Fibroblast of lung (primary cell): Measurements from ENCODE around the gene FCRL1. TPM values are rescaled to one million over a fixed set of nuclear protein-coding genes. Genes with fewer than 3 reads are reported as not detected.

Experiments used
- DNase-seq, 2 donors: peaks; one replicate each; pipeline versions ENCODE4 v3.0.0 to v3.0.0-alpha.2; 2010; ENCODE audit warnings: low read depth in 2 of 2
- H2AFZ ChIP-seq: 2 replicates; pipeline ENCODE4 v1.5.1; 2012; ENCODE audit warnings: low read length, control low read depth, inconsistent platforms
- H3K27ac ChIP-seq: 2 replicates; pipeline ENCODE4 v1.5.1; 2011; ENCODE audit warnings: low read length, control low read depth; ENCODE audit not compliant: insufficient read depth
- H3K27me3 ChIP-seq: 2 replicates; pipeline ENCODE4 v1.5.1; 2011; ENCODE audit warnings: mild to moderate bottlenecking, low read length; ENCODE audit not compliant: control insufficient read depth, insufficient read depth
- H3K36me3 ChIP-seq: 2 replicates; pipeline ENCODE4 v1.5.1; 2011; ENCODE audit warnings: low read length; ENCODE audit not compliant: control insufficient read depth, insufficient read depth
- H3K4me1 ChIP-seq: 2 replicates; pipeline ENCODE4 v1.5.1; 2011; ENCODE audit warnings: low read length; ENCODE audit not compliant: control insufficient read depth, insufficient read depth; ENCODE audit errors: extremely low read depth
- H3K4me2 ChIP-seq: 2 replicates; pipeline ENCODE4 v1.5.1; 2011; ENCODE audit warnings: low read length, control low read depth; ENCODE audit not compliant: insufficient read depth; ENCODE audit errors: extremely low read depth
- H3K4me3 ChIP-seq, 4 experiments: fragments of 200-600 bp in 1 of 4; sonication (generic) in 1 of 4; replicated peaks in 1 of 4; 2 replicates each; pipeline ENCODE4 v1.5.1; 2011 to 2016; ENCODE audit warnings: low read length in 4 of 4, low read depth in 3 of 4, mild to moderate bottlenecking in 3 of 4, control low read depth in 2 of 4, inconsistent platforms in 1 of 4, mixed read lengths in 1 of 4; ENCODE audit not compliant: insufficient read depth in 1 of 4; ENCODE audit errors: control extremely low read depth in 1 of 4
- H3K79me2 ChIP-seq: 2 replicates; pipeline ENCODE4 v1.5.1; 2012; ENCODE audit warnings: mild to moderate bottlenecking, low read length, inconsistent platforms; ENCODE audit not compliant: control insufficient read depth, insufficient read depth
- H3K9ac ChIP-seq: 2 replicates; pipeline ENCODE4 v1.5.1; 2011; ENCODE audit warnings: mild to moderate bottlenecking, low read length, control low read depth; ENCODE audit not compliant: insufficient read depth
- H3K9me3 ChIP-seq: 2 replicates; pipeline ENCODE4 v1.5.1; 2012; ENCODE audit warnings: low read depth, low read length; ENCODE audit not compliant: control insufficient read depth, insufficient read depth
- H4K20me1 ChIP-seq: 2 replicates; pipeline ENCODE4 v1.5.1; 2011; ENCODE audit warnings: low read length; ENCODE audit not compliant: control insufficient read depth, insufficient read depth; ENCODE audit errors: extremely low read depth
- CTCF ChIP-seq, 2 donors: IDR thresholded peaks in 1 of 2; conservative IDR thresholded peaks in 1 of 2; 1 replicate in 1 of 2; 2 replicates in 1 of 2; pipeline ENCODE4 v1.5.1; 2011 to 2012; ENCODE audit warnings: low read length in 2 of 2, control low read depth in 1 of 2, inconsistent platforms in 1 of 2, low read depth in 1 of 2, mild to moderate bottlenecking in 1 of 2
- EZH2 ChIP-seq: IDR thresholded peaks from 2 replicates; pipeline ENCODE4 v1.5.1; 2012; ENCODE audit warnings: low read length, control low read depth, mild to moderate bottlenecking; ENCODE audit errors: missing control alignments
- polyA plus RNA-seq, 2 donors: library from polyadenylated mRNA; depleted of rRNA in 1 of 2; stranded (reverse) in 1 of 2; unstranded in 1 of 2; fragments of >200 nt; gene quantifications; 2 replicates each; pipeline ENCODE4 v1.2.1, GENCODE V29; 2011 to 2012; ENCODE audit warnings: missing spikeins in 1 of 2
- total RNA-seq: library from RNA; depleted of rRNA; stranded (reverse); fragments of >200 nt; gene quantifications from 2 replicates; pipeline ENCODE4 v1.2.1, GENCODE V29; 2014

The FCRL1 gene
- total and polyA plus RNA-seq, 2 donors (not counting 1 experiment from before 2014, with no cell fraction given) = not detected

DNA sequence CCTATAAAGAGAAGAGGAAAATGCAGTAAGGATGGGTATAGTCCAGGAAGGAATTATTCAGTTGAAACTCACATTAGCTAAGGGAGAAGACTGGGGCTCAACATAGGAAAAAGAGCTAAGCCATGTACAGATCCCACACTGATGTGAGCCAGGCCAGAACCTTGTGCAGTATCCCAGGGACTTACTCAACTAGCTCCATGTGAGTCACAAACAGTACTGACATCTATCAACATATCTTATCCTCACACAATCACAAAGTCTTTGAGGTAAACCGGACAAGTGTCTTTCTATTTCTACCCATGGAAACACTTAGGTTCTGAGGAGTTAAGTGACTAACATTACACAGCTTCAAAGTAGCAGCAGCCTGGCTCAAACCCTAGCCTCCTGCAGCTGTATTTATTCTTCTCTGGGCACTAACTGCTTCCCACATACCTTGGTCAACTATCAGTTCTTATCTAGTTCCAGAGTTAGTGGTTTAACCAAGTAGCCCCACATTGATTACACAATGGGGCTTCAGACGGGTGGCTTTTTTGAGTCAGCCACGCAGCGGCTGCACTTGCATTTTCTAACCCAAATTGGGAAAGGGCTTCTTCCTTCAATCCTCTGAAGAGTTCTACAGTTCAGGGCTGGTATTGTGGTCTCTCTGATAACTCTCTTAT, 12.2 kb upstream of the FCRL1 start:
- DNase-seq = no peak
- H3K4me3 ChIP-seq = no peak overlapping the region
- H3K9me3 ChIP-seq = no peaks in the 10 kb centered on the region
- no peak overlapping the region for H3K4me2 ChIP-seq
- no peaks in the 10 kb centered on the region for H3K27me3 ChIP-seq
- H2AFZ ChIP-seq = no peak overlapping the region
- no peaks in the 10 kb centered on the region for H4K20me1 ChIP-seq
- H3K9ac ChIP-seq = no peak overlapping the region
- no peak overlapping the region for H3K27ac ChIP-seq
- TF ChIP-seq EZH2 = no peak
- TF ChIP-seq CTCF (conservative IDR thresholded peaks at IDR 0.05 in 1 of 2, IDR thresholded peaks at IDR 0.05 in 1 of 2; ENCODE audit: low read depth in 1 of 2, low read length in 2 of 2) = no peak
- no peaks in the 10 kb centered on the region for H3K79me2 ChIP-seq
- no peaks in the 10 kb centered on the region for H3K4me1 ChIP-seq
- no peaks in the 10 kb centered on the region for H3K36me3 ChIP-seq

GRCh38 chr1:157830887-157831286, 11.0 kb upstream of the FCRL1 start:
- Histone ChIP-seq H3K4me2 (no peak overlapping the region), H3K4me3 (no peak overlapping the region), H3K9me3 (no peaks in the 10 kb centered on the region), H3K36me3 (no peaks in the 10 kb centered on the region), H3K27me3 (no peaks in the 10 kb centered on the region), H3K9ac (no peak overlapping the region), H4K20me1 (no peaks in the 10 kb centered on the region), H3K79me2 (no peaks in the 10 kb centered on the region), H3K27ac (no peak overlapping the region), H3K4me1 (no peaks in the 10 kb centered on the region), H2AFZ (no peak overlapping the region)
- TF ChIP-seq CTCF (conservative IDR thresholded peaks at IDR 0.05 in 1 of 2, IDR thresholded peaks at IDR 0.05 in 1 of 2; ENCODE audit: low read depth in 1 of 2, low read length in 2 of 2) (no peak), EZH2 (no peak)
- DNase-seq = no peak

DNA sequence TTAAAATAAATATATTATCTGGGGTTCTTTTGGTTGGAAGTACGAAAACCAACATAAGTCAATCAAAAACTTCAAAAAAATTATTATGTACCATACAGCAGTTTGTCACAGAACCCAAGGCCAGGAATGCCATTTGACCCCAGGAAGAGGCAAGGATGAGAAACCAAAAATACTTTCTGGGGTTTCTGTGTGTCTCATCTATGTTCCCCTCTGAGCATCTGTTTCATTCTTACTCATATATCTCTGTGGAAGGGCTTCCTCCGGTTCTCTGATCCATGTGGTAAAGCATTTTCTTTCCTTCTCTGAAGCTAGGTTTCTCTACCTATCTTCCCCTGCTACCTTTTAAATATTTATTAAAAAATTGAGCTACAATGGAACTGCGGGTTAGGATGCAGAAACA, 9.8 kb upstream of the FCRL1 start:
- Histone ChIP-seq H3K4me2 (no peak overlapping the region), H2AFZ (no peak overlapping the region), H3K27me3 (no peaks in the 10 kb centered on the region), H4K20me1 (no peaks in the 10 kb centered on the region), H3K9ac (no peak overlapping the region), H3K79me2 (no peaks in the 10 kb centered on the region), H3K4me3 (no peak overlapping the region), H3K4me1 (no peaks in the 10 kb centered on the region), H3K36me3 (no peaks in the 10 kb centered on the region), H3K27ac (no peak overlapping the region), H3K9me3 (no peaks in the 10 kb centered on the region)
- no peak for TF ChIP-seq CTCF (conservative IDR thresholded peaks at IDR 0.05 in 1 of 2, IDR thresholded peaks at IDR 0.05 in 1 of 2; ENCODE audit: low read depth in 1 of 2, low read length in 2 of 2)
- DNase-seq = no peak
